Ovary (tissue), 9 donors: ENCODE data around the gene CHAC1. TPM values are rescaled to one million over a fixed set of nuclear protein-coding genes. Genes with fewer than 3 reads are reported as not detected.

Experiments
- DNase-seq, 5 donors: peaks; one replicate each; pipeline ENCODE4 v3.0.0-alpha.2; 2019 to 2020
- H3K27ac ChIP-seq, 2 donors: fragments of 200-600 bp; one replicate each; pipeline versions ENCODE4 v1.5.1 to v1.8.0; 2019 to 2022
- H3K27me3 ChIP-seq: fragments of 200-600 bp; one replicate; pipeline ENCODE4 v1.8.0; 2022
- H3K36me3 ChIP-seq: fragments of 200-600 bp; sonication (generic); one replicate; pipeline ENCODE4 v1.5.1; 2019
- H3K4me1 ChIP-seq: one replicate; pipeline ENCODE4 v1.8.1; 2013; ENCODE audit warnings: mild to moderate bottlenecking, moderate library complexity; ENCODE audit not compliant: insufficient read depth
- H3K4me3 ChIP-seq: fragments of 200-600 bp; sonication (generic); one replicate; pipeline ENCODE4 v1.5.1; 2017
- H3K9me3 ChIP-seq, 2 donors: fragments of 200-600 bp in 1 of 2; sonication (generic) in 1 of 2; one replicate each; pipeline versions ENCODE4 v1.5.1 to v1.8.1; 2013 to 2019; ENCODE audit warnings: mild to moderate bottlenecking in 1 of 2, moderate library complexity in 1 of 2
- EP300 ChIP-seq: sonication (generic); formaldehyde crosslinking; IDR thresholded peaks from one replicate; pipeline ENCODE4 v1.6.1; 2017; ENCODE audit warnings: antibody characterized with exemption
- POLR2A ChIP-seq: fragments of 450-650 bp; IDR thresholded peaks from one replicate; pipeline ENCODE4 v1.6.1; 2017; ENCODE audit warnings: antibody characterized with exemption, mild to moderate bottlenecking, moderate library complexity
- WGBS, 3 donors: extraction: QIAGEN DNeasy Blood & Tissue Kit in 1 of 3; methylation state at CpG; one replicate each; pipeline versions ENCODE4 v1.1.5 to v1.1.7; 2013 to 2017; 5-methylcytosine and 5-hydroxymethylcytosine counted together
- intact Hi-C, 4 donors: fragments of 100-400 bp; cut with DNase I; formaldehyde crosslinking; loops; one replicate each; pipeline versions ENCODE4 v1.11.0 to v1.15.1; 2022 to 2023
- polyA plus RNA-seq, 2 donors: library from polyadenylated mRNA; stranded (reverse); fragments of 200-250 nt in 1 of 2; fragments of 350-450 nt in 1 of 2; fragmentation: Illumina TruSeq in 1 of 2; extraction: RNeasy Lipid Tissue Mini Kit (QIAGEN cat#74804) in 1 of 2; gene quantifications; one replicate each; pipeline ENCODE4 v1.2.3, GENCODE V29; 2013 to 2014
- small RNA-seq: library from RNA; depleted of rRNA; stranded (forward); fragments of <200 nt; gene quantifications from one replicate; pipeline ENCODE3, GENCODE V24; 2016
- total RNA-seq, 7 donors: library from RNA; depleted of rRNA in 2 of 7; stranded (reverse); fragments of >200 nt in 2 of 7; fragmentation: NEBNext Ultra II Directional in 3 of 7; extraction: Animal tissue kit (Norgen Biotek cat#: 25700) in 3 of 7; gene quantifications; one replicate each; pipeline versions ENCODE4 v1.1.0 to v1.2.4, GENCODE V29; 2016 to 2023
- TF ChIP-seq, protein P1 (sequence below), 3 donors: fragments of 450-650 bp in 2 of 3; fragments of 200-600 bp in 1 of 3; IDR thresholded peaks; one replicate each; pipeline versions ENCODE4 v1.5.1 to v1.8.0; 2016 to 2022; ENCODE audit warnings: antibody characterized with exemption in 3 of 3, mild to moderate bottlenecking in 1 of 3
- donor health status: DM: no; HTN: no; CAD: no; lungs with moderate emphysema.
- donor health status: DM: no; HTN: no; CAD: no.
- donor health status: Bipolar disorder and iron deficiency.
- donor health status: DM: yes; HTN: yes; CAD: no.
- donor health status: DM: no; HTN: no; CAD: no.
- donor health status: DM: yes; HTN: yes; CAD: no.

Gene CHAC1
- total and polyA plus RNA-seq, 9 donors: 0.18 to 146 (median 2.1) TPM

DNA sequence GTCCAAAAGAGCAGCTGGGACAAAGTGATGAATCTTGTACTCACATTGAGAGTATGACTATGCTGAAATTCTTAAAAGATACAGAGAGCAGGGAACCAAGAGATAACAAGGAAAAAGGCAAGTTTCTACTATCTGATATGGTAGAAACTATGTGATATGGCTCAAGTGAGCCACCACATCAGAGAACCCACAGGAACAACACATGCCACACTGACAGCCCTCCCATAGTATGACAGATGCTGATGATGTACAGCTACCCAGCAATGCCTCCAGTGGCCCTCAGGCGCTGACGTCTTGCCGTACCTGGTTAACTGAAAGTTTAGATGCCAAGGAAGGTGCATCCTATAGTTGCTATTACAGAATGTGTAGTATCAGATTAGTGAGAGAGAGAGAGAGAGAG, 42.4 kb downstream of the CHAC1 start:
- no peaks in the 10 kb centered on the region for H3K36me3 ChIP-seq
- intact Hi-C loops: no loop called here
- H3K27me3 ChIP-seq: no peaks in the 10 kb centered on the region
- H3K4me1 ChIP-seq: no peaks in the 10 kb centered on the region
- H3K27ac ChIP-seq: no peak overlapping the region
- 94 to 98% (median 97%) methylated on average over 3 of the region's 3 CpGs for WGBS, 3 donors
- TF ChIP-seq, protein P1, sequence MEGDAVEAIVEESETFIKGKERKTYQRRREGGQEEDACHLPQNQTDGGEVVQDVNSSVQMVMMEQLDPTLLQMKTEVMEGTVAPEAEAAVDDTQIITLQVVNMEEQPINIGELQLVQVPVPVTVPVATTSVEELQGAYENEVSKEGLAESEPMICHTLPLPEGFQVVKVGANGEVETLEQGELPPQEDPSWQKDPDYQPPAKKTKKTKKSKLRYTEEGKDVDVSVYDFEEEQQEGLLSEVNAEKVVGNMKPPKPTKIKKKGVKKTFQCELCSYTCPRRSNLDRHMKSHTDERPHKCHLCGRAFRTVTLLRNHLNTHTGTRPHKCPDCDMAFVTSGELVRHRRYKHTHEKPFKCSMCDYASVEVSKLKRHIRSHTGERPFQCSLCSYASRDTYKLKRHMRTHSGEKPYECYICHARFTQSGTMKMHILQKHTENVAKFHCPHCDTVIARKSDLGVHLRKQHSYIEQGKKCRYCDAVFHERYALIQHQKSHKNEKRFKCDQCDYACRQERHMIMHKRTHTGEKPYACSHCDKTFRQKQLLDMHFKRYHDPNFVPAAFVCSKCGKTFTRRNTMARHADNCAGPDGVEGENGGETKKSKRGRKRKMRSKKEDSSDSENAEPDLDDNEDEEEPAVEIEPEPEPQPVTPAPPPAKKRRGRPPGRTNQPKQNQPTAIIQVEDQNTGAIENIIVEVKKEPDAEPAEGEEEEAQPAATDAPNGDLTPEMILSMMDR (IDR thresholded peaks at IDR 0.05): no peak
- TF ChIP-seq POLR2A: no peak
- TF ChIP-seq EP300: no peak
- H3K4me3 ChIP-seq: no peak overlapping the region
- H3K9me3 ChIP-seq: no peaks in the 10 kb centered on the region
- no peak for DNase-seq

DNA sequence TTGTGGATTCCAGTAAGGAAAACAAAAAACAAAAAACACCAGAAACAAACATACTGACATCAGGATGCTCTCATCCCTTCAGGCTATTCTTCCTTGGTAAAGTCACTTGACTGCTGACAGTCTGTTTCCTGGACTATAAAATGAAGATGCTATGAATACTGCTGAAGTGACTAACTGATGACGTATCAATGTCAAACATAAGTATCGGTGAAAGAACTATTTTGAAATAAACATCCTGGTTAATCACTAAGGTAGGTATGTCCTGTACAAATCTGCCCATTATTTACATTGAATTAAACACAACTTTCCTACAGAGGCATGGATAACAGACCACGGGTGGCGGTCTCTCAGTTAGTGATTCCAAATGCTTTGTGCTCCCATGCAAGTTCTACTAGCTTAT, 45.9 kb downstream of the CHAC1 start:
- Histone ChIP-seq H3K9me3 (no peaks in the 10 kb centered on the region), H3K36me3 (no peaks in the 10 kb centered on the region)
- no peak for TF ChIP-seq EP300
- TF ChIP-seq, protein P1 (IDR thresholded peaks at IDR 0.05): no peak
- TF ChIP-seq POLR2A: no peak

DNA sequence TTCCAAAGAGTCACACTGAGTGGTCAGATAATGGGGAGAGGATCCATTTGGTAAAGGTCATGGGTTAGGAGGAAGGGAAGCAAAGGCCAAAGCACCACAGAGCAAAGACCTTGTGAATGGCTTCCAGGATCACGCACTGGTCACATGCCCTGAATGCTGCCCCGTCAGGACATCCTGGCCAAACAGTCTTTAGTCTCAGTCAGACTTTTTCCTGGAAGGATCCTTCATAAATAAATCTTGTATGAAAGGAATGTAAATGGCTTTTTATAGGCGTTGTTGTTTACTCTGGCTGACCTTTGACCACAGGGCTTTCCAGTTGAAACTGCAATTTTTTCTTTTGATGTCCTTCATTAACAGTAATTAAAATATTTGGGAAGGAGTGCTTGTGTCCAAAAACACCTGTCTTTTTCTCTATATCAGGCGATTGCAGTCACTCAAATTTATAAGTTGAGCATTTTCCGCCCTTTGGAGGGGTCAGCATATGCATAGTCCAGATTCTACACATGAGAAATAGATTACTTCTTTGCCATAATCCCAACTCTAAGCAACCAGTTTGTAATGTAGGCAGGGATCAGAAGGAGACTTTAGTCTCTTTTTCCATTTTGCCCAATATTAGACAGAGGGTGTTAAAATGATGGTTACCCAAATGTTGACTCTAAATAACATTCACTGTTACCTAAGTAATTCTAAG, 48.4 kb downstream of the CHAC1 start:
- H3K36me3 ChIP-seq: no peaks in the 10 kb centered on the region
- no peak for TF ChIP-seq EP300
- TF ChIP-seq, protein P1 (IDR thresholded peaks at IDR 0.05): no peak
- no peak for TF ChIP-seq POLR2A
- no peaks in the 10 kb centered on the region for H3K27me3 ChIP-seq
- DNase-seq: no peak
- no peak overlapping the region for H3K4me3 ChIP-seq
- no peaks in the 10 kb centered on the region for H3K4me1 ChIP-seq
- 74 to 80% (median 79%) methylated on average over 5 of the region's 5 CpGs for WGBS, 3 donors
- no peaks in the 10 kb centered on the region for H3K9me3 ChIP-seq
- H3K27ac ChIP-seq: no peak overlapping the region
- intact Hi-C loops: no loop called here

More for the DNA sequence above, 45.9 kb downstream of the CHAC1 start:
- intact Hi-C loops: no loop called here
- Histone ChIP-seq H3K4me1 (no peaks in the 10 kb centered on the region), H3K4me3 (no peak overlapping the region), H3K27ac (no peak overlapping the region), H3K27me3 (no peaks in the 10 kb centered on the region)
- no peak for DNase-seq
- WGBS, 3 donors: 95 to 98% (median 95%) methylated on average over 4 of the region's 4 CpGs

DNA sequence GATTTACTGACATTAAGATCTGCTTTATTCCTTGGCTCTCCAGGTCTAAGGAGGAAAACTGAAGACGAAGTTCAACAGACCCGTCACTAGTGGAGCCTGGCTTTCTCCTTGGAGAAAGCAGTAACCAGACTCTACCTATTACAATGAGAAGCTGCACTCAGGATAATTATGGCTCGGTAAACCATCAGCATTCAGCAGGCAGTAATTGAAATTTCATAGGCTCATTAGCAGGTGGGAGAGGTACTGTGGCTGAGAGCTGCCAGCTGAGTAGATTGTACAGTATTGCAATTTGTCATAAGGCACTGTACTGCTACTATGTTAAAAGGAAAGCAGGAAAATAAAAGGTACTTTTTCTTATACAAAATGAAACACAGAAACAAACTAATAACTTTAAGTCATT, 51.2 kb downstream of the CHAC1 start:
- intact Hi-C loops: no loop called here
- H3K9me3 ChIP-seq: no peaks in the 10 kb centered on the region
- H3K4me3 ChIP-seq: no peak overlapping the region
- TF ChIP-seq POLR2A (no peak), EP300 (no peak)
- TF ChIP-seq, protein P1 (IDR thresholded peaks at IDR 0.05): no peak
- H3K27ac ChIP-seq: no peak overlapping the region
- H3K36me3 ChIP-seq: no peaks in the 10 kb centered on the region
- H3K27me3 ChIP-seq: no peaks in the 10 kb centered on the region
- 87 to 95% (median 94%) methylated on average over 3 of the region's 3 CpGs for WGBS, 3 donors
- no peak for DNase-seq
- H3K4me1 ChIP-seq: no peaks in the 10 kb centered on the region

Small RNAs within 50 kb of the gene (small RNA-seq; reads per million reads assigned to genes)
- gene ISCA1P4: not detected

Other genes with a start within 250 kb of the CHAC1 start
- 10 to 100 TPM; 19.2 to 35.6 (median 25.4) TPM for gene RMDN3, start 198.2 kb upstream of the CHAC1 start, total RNA-seq
- 10 to 100 TPM; 21.6 to 23.5 TPM for gene RMDN3, start 198.2 kb upstream of the CHAC1 start, polyA plus RNA-seq
- gene GCHFR, start 189.4 kb upstream of the CHAC1 start, total RNA-seq: 10 to 100 TPM; 16.1 to 40.1 (median 20.8) TPM
- 10 to 100 TPM in 1 of 2 donors, 1 to 10 TPM in 1; 2.8 to 26.1 TPM for gene GCHFR, start 189.4 kb upstream of the CHAC1 start, polyA plus RNA-seq
- gene C15orf62, start 183.5 kb upstream of the CHAC1 start, total RNA-seq: 1 to 10 TPM in 1 of 7 donors, under 1 TPM in 6; 0.41 to 1.2 (median 0.69) TPM
- gene C15orf62, start 183.5 kb upstream of the CHAC1 start, polyA plus RNA-seq: under 1 TPM; 0.33 to 0.52 TPM
- 10 to 100 TPM; 15.9 to 31.0 (median 17.4) TPM for gene ZFYVE19, start 146.4 kb upstream of the CHAC1 start, total RNA-seq
- 10 to 100 TPM; 14.7 to 19.1 TPM for gene ZFYVE19, start 146.4 kb upstream of the CHAC1 start, polyA plus RNA-seq
- gene DNAJC17, start 146.0 kb upstream of the CHAC1 start, total RNA-seq: 10 to 100 TPM; 10.5 to 39.1 (median 31.7) TPM
- gene DNAJC17, start 146.0 kb upstream of the CHAC1 start, polyA plus RNA-seq: 10 to 100 TPM; 26.9 to 57.9 TPM
- under 1 TPM in 1 of 7 donors, not detected in 6; 0.95 TPM for gene PPP1R14D, start 124.8 kb upstream of the CHAC1 start, total RNA-seq
- not detected for gene PPP1R14D, start 124.8 kb upstream of the CHAC1 start, polyA plus RNA-seq
- gene SPINT1, start 109.4 kb upstream of the CHAC1 start, total RNA-seq: 100 to 1,000 TPM in 1 of 7 donors, 10 to 100 TPM in 2, 1 to 10 TPM in 3, under 1 TPM in 1; 0.76 to 131 (median 7.4) TPM
- gene SPINT1, start 109.4 kb upstream of the CHAC1 start, polyA plus RNA-seq: 1 to 10 TPM; 1.6 to 2.0 TPM
- gene RHOV, start 79.2 kb upstream of the CHAC1 start, total RNA-seq: 1 to 10 TPM in 1 of 7 donors, under 1 TPM in 3, not detected in 3; 0.22 to 3.4 (median 0.33) TPM
- under 1 TPM; 0.07 to 0.13 TPM for gene RHOV, start 79.2 kb upstream of the CHAC1 start, polyA plus RNA-seq
- 10 to 100 TPM; 12.3 to 26.3 (median 21.8) TPM for gene VPS18, start 59.0 kb upstream of the CHAC1 start, total RNA-seq
- 1 to 10 TPM; 8.0 to 8.2 TPM for gene VPS18, start 59.0 kb upstream of the CHAC1 start, polyA plus RNA-seq
- gene DLL4, start 24.1 kb upstream of the CHAC1 start, total RNA-seq: 10 to 100 TPM in 1 of 7 donors, 1 to 10 TPM in 6; 2.6 to 10.7 (median 7.9) TPM
- gene DLL4, start 24.1 kb upstream of the CHAC1 start, polyA plus RNA-seq: 10 to 100 TPM in 1 of 2 donors, 1 to 10 TPM in 1; 4.1 to 15.7 TPM
- 10 to 100 TPM; 12.0 to 36.0 (median 21.4) TPM for gene INO80, start 162.8 kb downstream of the CHAC1 start, total RNA-seq
- 10 to 100 TPM; 14.5 to 15.2 TPM for gene INO80, start 162.8 kb downstream of the CHAC1 start, polyA plus RNA-seq